Panc1 (cell line): ENCODE measurements around the gene ERVFRD-1.

Source experiments
- CTCF ChIP-seq: fragments of 450-650 bp; IDR thresholded peaks from 2 replicates; pipeline ENCODE4 v1.5.1; 2017; ENCODE audit warnings: mild to moderate bottlenecking
- POLR2AphosphoS5 ChIP-seq: IDR thresholded peaks from 2 replicates; pipeline ENCODE4 v1.6.1; 2012; ENCODE audit warnings: mild to moderate bottlenecking, low read depth, low read length, moderate library complexity

- TF ChIP-seq POLR2AphosphoS5 (no peak), CTCF (no peak)
Measured at GRCh38 chr6:11129908-11130565, 18.5 kb upstream of the ERVFRD-1 start.
